Activated CD4-positive, CD25-positive, alpha-beta regulatory T cell treated with anti-CD3 and anti-CD28 coated beads, Interleukin-2, amount 50 U/mL, for 16 hours (primary cell): ENCODE measurements around the gene CCL21.

ENCODE experiments used
- DNase-seq: peaks from one replicate; pipeline ENCODE4 v3.0.0-alpha.2; 2020; ENCODE audit warnings: low read depth, low spot score

The CCL21 gene

DNA sequence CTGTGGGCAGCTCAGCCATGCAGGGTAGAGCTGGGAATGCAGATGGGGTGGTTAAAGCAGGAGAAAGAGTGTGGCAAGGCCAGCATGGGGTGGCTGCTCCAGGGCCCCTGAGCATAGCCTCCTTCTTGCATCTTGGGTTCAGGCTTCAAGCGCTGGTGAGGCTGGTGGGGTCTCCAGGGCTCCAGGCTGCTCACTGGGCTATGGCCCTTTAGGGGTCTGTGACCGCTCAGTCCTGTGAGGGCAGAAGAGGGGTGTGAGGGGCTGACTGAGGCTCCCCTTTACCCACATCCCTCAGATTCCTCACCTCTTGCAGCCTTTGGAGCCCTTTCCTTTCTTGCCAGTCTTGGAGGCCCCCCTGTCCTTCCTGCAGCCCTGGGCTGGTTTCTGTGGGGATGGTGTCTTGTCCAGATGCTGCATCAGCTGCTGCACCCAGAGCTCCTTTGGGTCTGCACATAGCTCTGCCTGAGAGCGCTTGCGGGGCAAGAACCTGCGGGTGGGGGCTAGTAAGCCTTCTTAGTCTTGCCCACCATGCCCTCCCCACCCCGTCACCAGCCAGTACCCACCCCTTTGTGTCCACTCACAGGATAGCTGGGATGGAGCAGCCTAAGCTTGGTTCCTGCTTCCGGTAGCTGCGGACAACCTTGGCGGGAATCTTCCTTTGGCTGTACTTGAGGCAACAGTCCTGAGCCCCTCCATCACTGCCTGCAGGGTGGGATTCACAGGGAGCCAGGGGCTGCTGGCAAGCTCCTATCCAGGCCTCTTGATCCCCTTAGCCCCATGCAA, 549 bp downstream of the CCL21 start:
- DNase-seq, result no peak

GRCh38 chr9:34707130-34707529, 2.8 kb downstream of the CCL21 start:
- DNase-seq, result no peak

DNA sequence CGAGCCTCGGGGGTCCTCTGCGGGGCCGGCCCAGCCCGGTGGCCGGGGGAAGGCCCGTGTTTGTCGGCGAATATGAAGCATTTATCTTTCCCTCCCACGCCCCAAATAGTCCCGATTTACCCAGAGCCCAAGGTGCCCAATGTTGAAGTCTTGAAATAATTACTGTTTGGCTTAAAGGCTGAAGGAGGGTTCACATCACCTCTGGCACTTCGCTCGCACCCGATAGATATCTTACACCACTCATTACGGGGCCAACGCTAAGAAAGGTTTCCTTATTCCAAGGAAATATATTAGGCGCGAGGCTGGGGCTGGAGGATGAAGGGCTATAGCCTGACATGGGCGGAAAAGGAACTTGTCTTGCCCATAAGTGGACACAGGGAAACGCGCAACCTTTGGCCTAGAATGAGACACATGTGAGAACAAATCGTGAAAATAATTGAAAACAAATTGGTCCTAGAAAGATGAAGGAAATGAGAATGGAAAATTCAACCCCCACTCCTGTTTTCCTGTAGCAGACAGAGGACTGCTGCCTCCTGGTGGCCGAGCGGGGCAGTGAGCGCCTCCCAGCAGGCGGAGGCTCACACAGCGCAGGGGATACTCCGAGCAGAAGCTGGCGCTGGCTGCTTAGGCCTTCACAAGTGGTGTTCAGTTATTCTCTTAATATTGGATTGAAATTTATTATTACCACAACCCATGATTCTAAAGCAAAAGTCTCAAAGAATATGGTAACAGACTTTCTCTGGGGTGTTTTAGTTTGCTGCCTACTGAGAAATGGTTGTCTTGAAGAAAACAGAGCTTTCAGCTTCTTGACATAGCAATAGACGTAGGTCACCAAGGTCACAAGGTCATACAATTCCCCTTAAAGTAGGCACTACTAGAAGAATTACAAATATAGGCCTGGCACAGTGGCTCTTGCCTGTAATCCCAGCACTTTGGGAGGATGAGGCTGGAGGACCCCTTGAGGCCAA, 7.9 kb downstream of the CCL21 start:
- peak; percentile 41 for DNase-seq

DNA sequence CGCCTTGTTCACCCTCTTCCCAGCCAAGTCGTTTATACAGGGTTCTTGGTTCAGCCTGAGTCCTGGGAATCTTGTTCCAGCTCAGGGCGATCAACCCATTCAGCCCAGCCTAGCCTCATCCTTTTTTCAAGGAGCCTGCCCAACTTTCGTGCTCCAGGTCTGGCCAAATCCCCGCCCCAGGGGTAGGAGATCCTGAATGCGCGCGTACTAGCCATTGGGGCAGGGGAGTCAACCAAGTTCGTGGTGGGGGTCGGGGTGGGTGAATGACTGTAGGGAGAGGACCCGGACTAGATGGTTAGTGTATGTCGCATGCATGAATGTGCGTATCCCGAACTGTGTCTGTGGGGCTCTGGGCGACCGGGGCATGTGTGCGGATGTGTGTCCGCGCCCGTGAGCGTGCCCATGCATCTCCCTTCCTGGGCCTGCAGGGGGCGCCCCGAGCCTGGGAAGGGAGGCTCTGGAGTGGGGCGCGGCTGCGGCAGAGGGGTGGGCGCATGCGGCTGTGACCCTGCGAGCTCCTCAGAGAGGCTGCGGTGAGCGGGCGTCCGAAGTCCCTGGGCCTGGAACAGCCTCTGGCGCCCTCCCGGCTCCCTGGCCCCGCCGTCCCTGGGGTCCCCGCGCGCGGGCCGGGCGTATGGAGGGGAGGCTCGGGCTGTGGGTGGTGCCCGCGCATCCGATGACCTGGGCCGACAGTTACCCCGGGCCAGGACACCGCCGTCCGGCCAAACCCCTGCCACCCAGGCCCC, 8.7 kb downstream of the CCL21 start:
- peak; percentile 51 for DNase-seq

- DNase-seq, result no peak
Observed at GRCh38 chr9:34694811-34695210, 15.1 kb downstream of the CCL21 start.

DNA sequence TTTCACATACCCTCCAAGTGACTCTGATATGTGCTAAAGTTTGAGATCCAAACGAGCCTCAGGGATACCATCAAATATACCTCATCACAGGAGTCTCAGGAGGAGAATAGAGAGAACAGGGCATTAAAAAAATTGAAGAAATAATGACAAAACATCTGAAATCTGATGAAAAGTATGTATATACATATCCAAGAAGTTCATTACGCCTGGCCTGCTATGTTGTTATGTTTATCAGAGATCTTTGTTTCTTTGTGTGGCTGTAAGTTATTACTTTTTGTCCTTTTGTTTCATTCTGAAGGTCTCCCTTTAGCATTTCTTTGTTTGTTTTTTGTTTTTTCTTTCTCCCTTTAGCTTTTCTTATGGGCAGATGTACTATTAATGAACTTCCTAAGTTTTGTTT, 16.4 kb downstream of the CCL21 start:
- no peak for DNase-seq

DNA sequence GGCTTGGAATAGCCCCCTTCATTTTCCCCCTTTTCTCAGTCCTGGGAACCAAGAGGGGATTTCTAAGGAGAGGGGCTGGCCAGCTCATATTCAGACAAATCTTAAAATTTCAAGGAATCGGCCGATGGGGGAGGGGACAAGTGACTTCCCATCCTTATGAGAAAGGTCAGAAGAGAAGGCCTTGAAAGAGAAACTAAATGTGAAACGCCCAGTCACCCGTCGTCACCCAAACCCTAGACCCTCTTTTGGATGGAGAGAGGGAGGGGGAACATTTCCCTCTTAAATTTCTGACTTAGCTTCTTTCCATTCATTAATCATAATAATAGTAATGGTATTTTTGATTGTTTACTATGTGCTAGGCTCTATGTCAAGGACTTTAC, 18.0 kb downstream of the CCL21 start:
- no peak for DNase-seq

DNA sequence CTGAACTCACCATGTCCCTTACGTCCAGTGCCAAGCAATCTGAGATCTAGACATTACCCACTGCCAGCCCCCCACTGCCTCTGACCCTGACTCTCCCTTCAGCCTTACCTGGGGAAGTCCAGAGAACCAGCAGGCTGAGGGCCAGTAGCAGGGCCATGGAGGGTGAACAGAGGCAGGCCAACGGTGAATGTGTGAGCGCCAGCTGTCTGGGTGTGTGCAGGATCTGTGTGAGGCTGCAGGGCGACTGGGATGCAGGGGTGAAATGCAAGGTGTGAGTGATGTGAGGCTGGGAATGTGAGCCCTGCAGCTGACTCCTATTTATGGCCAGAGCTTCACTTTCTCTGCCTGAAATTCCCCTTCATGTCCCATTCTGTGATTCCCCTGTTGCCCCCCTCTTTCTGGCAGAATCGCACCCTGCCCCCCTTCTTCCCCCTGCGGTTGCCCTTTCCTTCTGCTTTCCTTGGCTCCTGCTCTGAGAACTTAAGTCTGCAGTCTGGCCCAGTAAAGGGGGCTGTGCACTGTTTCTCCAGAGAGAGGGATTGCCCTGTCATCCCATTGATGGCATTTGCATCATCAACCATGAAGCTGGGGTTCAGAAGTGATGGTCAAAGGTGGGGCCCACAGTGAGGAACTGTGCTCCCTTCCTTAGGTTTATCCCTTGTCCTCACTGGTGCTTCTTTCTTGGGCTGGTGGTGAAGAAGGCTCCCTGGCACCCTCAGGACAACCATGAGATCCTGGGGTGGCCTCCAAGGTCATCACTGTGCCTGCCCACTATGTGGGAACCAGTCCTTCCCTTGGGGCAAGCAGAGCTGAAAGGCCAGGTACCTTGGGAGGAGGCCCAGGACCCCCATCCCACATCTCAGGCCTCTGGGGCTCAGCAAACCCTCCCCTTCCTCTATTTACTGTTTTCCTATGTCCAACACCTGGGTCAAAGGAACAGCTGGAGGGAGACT, 18.7 kb downstream of the CCL21 start, which contains the start of gene CCL19:
CCL19 (minus strand) TSS at position 294 of the 953 bp plus-strand sequence; CDS start at position 157, 137 bp downstream.
- no peak for DNase-seq

DNA sequence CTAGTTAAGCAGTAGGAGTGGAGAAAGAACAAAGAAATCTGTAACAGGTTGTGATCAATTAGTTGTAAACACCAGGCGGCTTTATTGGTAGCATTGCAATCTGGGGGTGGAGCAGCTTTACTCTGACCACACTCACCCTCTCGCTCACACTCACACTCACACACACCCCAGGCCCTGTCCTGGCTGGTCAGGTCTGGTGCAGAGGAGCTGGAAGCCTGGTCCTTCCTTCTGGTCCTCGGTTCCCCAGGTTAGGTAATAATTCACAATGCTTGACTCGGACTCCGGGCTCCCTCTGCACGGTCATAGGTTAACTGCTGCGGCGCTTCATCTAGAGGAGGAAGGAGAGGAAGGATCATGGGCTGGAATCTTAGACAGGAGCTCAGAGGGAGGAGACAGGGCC, 20.4 kb downstream of the CCL21 start:
- DNase-seq, result no peak

- DNase-seq, result no peak
Observed at GRCh38 chr9:34689116-34689470, 20.8 kb downstream of the CCL21 start.

DNA sequence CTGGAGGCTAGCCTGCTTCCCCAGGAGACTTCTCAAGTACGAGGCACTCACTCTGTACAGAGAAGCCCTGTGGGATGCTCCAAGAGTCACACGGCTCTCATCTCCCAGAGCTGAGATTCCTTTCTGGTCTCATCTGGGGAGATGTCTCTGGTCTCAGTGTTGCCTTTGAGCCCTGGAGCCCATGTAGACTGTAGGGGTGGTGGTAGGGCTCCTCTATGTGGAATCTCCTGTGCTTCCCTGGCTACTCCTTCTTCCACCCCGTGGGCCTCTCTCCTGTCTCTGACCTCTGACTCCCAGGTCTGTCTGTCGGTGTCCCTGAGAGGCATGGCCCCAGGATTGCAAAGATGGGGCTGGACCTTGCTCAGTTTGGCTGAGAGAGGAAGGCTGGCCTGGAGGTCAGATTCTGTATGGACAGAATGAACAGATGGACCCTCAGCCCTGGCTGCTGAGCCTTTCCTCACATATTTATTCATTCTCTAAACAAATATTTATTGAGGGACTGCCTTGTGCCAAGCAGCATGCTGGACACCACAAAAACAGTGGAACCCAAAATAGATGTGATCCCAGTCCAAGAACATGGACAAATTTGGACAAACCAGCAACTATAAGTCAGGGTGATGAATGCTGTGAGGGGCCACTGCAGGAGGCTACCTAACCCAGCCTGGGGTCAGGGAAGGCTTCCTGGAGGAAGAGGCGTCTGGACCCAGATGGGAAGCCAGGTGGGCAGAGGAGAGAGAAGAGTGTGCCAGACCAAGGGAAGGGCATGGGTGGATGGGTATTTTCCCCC, 21.4 kb downstream of the CCL21 start:
- DNase-seq, result no peak

DNA sequence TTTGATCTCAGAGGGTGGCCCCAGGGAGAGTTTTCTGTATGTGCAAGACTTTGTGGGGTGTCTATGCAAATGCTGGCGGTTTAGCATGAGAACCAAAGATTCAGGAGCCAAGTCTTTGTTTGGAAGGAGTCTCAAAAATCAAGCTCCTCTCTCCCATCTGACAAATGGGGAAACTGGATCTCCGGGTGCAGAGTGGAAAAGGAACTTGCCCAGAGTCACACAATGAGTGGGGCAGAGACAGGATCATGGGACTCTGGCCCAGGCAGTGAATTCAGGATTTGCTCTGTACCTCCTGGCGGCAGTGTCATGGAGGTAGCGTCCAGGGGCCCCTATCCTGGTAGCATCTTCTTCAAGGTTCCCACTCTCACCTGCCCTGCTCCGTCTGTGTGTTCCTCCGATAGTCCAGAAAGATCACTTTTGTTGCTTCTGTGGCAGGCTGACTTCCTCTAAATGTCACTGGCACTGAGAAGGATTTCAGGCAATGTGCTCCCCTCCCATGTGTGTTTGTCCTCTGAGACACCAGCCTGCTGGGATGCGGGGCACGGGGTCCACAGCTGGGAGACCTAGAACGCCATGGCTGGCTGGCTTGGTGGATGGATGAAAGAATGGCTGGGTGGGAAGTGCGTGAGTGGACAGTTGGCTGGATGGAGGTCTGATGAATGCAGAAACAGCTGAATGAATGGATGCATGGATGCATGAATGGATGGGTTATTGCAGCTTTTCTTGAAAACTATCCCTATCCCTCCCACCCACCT, 22.5 kb downstream of the CCL21 start:
- no peak for DNase-seq

- DNase-seq, result no peak
Observed at GRCh38 chr9:34686732-34687131, 23.2 kb downstream of the CCL21 start.

DNA sequence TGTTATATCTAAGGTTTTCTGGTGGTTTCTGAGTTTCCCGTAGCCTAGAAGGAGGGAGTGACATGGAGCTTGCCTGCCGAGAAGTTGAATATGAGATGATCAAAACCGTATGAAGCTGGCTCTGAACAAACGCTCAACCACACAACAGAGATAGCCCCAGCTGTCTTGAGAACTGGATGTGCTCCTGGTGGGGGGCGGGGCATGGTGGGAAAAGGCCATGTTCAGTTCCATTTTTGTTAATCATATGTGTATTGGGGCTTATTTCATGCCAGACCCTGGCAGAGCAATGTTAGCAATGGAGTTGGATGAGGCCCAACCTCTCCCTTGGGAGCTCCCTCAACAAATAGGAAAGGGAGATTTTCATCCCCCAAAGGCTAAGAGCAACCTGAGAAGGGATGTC, 23.7 kb downstream of the CCL21 start:
- no peak for DNase-seq

DNA sequence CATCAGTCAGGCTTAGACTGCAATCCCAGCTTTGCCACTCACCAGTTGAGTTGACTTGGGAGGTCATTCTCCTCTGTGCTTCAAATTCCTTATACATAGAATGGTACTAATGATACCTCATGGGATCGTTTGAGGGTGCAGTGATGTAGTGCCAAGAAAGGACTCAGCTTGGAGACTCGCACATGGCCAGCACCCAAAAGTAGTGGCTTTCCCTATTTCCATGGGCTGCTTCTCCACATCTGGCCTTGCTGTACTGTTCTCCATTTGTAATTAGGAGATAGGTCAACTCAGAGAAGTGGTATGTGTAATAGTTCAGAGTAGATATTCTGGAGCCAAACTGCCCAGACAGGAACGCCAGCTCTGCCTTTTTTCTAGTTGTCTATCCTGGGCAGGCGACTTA, 24.3 kb downstream of the CCL21 start:
- no peak for DNase-seq

DNA sequence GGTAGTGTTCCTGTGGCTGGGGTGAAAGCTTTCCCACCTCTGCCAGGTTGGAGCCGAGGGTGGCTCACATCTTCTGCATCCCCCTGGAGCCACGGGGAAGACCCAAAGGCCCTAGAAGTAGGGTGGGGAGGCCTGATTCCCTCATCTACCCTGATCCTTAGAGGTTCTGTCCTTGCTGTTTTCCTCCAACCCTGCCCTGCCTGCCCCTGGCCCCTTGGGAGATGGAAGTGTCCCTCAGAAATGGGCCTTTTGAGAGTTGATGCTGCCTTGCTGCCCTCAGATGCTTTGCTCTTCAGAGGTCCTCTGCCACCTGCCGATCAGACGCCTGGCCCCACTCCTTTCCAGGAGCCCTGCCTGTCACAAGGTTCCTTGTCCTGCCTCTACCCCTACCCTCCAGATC, 25.1 kb downstream of the CCL21 start:
- DNase-seq, result no peak

DNA sequence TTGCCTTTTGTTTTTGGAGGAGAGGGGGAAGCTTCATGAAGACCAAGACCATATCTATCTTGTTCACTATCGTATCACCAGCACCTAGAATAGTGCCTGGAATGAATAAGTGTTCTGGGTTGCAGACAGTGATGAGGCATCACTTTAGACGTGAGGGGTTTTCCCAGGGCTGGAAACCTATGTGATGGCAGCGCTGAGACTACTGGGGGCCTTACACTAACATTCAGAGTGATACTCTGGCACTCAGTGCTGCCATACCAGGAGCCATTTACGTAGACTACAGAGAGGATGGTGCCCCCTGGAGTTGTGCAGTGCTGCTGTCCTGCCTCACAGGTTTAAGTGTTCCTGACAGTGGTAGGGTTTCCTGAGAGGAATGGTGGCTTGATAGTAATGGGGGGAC, 25.8 kb downstream of the CCL21 start:
- DNase-seq, result no peak

DNA sequence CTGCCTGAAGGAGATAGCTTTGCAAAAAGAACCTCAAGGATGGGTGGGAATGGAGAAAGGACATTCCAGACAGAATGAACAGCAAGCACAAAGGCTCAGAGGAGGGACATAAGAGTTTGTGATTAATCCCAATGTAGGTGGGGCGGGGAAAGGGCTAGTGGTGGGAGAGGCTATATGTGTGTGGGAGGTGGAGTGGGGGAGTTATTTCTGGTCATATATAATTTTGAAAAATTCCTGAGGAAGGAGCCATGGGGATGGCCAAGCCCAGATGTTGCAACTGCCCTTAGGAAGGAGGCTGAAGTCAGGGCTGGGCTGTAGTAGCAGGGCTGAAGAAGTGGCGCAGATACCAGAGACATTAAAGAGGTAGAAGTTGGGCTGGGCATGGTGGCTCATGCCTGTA, 34.1 kb downstream of the CCL21 start:
- DNase-seq, result no peak

- no peak for DNase-seq
Observed at GRCh38 chr9:34675048-34675714, 34.8 kb downstream of the CCL21 start.
